Measurements from ENCODE around the gene CNTNAP5. TPM values are rescaled to one million over a fixed set of nuclear protein-coding genes. Genes with fewer than 3 reads are reported as not detected.

CNTNAP5 gene
- total RNA-seq, 1 experiment from 2014 or later = not detected

- DNase-seq (ENCODE audit: low read depth) = no peak
These were observed 658.7 kb downstream of the CNTNAP5 start for GRCh38 chr2:124683536-124684428.

DNA sequence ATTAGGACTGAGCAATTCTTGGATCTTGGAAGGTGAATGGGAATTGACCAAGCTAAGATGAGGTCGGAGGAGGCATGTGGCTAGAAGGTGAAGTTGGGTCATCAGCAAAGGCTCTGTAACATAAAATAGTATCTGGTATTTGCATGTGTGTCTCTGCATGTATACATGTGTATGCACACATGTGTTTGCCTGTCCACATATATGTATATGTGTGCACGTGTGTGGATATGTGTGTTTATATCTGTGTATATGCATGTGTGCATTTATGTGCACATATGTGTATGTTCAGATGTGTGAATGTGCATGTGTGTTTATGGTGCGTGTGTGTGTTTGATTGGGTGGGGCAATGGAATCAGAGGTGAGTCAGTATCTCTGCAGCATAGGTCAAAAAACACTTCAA lies 664.3 kb downstream of the CNTNAP5 start:
- DNase-seq (ENCODE audit: low read depth) = no peak

DNA sequence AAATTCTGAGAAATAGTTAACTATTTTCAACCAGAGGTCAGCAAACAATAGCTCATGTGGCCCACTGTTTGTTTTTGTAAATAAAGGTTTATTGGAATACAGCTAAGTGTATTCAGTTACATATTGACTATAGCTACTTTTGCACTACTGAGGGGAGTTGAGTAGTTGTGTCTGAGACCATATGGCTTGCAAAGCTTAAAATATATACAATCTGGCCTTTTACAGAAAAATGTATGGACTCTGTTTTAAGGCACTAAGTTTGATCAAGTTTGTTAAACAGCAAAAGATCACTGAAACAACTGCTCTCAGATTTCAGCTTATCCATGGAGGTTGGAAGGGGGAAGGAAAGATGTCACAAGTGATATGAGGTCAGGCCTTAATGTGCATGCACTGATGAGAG lies 667.1 kb downstream of the CNTNAP5 start:
- no peak for DNase-seq (ENCODE audit: low read depth)

- no peak for DNase-seq (ENCODE audit: low read depth)
These were observed 667.6 kb downstream of the CNTNAP5 start for GRCh38 chr2:124692707-124693106.

DNA sequence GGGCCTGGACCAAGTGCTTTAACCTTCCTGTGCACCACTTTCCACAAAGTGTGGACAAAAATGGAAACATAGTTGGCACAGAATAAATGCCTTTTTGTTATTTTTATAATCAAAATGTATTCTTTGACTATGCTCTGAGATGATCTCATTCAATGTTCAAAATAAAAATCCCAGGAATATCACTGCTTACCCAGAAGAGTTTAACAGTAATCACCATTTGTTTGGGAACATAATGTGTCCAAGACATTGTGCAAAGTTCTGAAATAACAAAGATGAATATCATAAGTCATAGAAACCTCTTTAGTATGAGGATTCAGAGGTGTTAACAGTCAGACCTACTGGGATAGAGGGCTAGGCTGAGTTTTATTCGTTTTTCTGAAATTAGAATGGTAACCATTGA lies 668.1 kb downstream of the CNTNAP5 start:
- no peak for DNase-seq (ENCODE audit: low read depth)

DNA sequence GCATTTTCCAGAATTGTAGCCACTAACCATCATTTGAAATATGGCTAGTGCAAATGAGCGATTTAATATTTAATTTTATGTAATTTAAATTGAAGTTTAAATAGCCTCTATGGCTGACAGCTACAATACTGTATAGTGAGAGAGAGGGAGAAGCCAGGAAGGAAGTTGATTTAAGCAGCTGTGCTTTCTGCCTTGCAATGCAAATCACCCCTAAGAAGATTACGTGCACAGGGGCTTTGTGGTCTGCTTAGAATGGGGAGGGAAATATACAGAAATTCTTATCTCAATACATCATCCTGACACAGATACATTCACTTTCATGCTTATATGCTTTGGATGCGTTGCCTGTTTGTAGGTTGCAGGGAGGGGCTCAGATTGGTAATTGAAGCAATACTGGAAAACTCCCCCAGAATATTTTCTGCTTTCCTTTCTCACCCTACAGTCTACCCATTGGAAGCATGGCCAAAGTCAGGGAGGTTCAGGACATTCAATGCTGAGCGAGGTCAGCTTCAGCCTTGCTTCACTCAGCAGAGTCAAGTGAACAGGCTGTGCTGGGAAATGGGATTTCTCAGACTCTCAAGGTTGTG lies 674.0 kb downstream of the CNTNAP5 start:
- DNase-seq (ENCODE audit: low read depth) = no peak

DNA sequence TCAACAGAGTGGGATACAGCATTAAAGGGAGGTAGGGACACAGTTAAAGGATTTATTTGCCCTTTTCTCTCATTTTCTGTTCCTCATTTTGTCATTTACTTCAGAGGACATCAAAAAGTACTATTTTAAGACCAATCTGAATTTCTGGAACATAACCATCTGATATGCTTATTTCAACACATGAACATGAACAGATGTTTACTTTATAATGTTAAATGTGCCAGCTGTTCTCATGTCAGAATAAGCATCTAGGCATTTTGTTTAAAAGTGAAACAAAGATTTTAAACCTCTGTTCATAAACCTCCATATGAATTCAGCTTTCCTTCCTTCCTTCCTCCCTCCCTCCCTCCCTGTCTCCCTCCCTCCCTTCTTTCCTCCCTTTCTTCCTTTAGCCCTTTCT lies 677.7 kb downstream of the CNTNAP5 start:
- DNase-seq (ENCODE audit: low read depth) = no peak

DNA sequence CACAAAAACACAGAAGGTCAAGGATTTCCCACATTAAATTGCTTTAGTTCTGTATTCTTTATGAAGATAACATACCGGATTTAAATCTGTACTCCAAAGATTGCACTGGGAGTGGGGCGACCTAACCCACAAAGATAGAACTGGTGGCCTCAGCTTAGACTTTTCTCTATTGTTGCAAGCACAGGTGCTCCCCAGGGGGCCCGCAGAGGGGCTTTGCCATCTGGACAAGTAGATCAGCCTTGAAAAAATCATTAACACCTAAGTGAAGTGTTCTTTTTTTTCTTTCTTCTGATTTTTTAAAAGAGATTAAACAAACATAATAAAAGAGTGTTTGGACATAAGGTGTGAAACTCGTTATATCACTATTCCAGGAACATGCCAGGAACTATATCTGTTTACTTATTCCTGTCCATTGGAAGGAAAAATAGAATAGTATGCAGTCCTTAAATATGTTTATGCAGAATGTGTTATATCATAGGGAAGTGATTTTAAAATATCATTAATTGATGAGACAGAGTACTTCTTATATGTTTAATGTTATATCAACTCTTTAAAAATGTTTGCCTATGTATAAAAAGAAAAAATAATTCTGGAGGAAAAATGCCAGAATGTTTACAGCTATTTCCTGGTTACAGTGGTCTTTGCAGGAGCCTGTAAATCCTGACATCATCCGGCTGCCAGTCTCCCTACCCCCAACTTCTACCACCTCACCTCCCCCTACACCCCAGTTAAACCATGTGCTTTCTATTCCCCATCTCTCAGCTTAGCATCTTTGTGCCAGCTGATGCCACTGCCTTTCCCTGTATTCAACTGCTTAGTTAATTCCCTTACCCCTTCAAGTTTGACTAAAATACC lies 679.2 kb downstream of the CNTNAP5 start:
- DNase-seq (ENCODE audit: low read depth) = no peak

GRCh38 chr2:124708661-124709060 lies 683.6 kb downstream of the CNTNAP5 start:
- DNase-seq (ENCODE audit: low read depth) = no peak

- DNase-seq (ENCODE audit: low read depth) = no peak
These were observed 688.9 kb downstream of the CNTNAP5 start for GRCh38 chr2:124713969-124714368.

DNA sequence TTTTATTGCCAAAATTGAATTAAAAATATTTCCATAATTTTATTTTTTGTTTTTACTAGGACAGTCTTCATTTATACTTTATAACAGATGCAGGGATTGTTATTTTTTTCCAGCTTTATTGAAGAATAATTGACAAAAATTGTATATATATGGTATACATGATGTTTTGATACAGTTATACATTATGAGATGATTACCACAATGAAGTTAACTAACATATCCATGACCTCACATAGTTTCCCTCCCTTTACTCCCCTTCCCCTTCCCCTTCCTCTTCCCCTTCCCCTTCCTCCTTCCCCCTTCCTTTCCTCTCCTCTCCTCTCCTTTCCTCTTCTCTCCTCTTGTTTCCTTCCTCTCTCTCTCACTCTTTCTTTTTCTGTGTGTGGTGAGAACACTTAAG lies 700.1 kb downstream of the CNTNAP5 start:
- DNase-seq (ENCODE audit: low read depth) = no peak

DNA sequence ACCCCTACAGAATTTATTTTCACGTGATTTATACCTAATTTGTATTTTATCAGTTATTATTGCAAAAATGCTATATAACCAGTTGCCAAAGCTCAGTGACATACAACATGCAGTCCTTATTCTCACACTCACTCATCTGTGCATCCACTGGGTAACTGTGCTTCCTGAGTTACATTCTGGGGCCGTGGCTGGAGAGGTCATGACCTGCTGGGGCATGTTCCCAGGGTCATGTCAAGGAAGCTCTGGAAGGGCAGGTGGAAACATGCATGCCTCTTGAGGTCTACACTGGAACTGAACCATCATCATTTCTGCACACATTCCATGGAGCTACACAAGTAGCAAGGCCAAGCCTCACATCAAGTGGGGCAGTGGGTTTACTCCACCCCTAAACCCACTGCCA lies 715.5 kb downstream of the CNTNAP5 start:
- DNase-seq (ENCODE audit: low read depth) = no peak

DNA sequence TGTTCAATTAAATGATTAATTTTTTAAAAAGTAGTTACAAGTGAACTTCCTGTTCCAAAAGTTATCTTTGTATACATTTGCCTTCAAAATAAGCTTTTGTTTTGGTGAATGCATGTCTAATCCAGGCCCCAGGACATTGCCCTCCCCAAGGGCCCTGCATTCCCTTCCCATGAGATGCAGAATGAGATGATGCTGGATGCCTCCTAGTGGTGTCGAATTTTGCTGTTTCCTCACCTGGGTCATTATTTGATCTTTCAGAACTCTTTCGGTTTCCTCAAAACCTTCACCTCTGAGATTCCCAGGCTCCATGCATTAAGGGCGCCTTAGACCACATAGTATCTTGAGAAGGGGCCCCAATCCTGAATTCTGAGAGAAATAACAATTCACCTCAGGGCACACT lies 728.8 kb downstream of the CNTNAP5 start:
- no peak for DNase-seq (ENCODE audit: low read depth)

GRCh38 chr2:124755386-124755785 lies 730.3 kb downstream of the CNTNAP5 start:
- no peak for DNase-seq (ENCODE audit: low read depth)

- DNase-seq (ENCODE audit: low read depth) = no peak
These were observed 731.0 kb downstream of the CNTNAP5 start for GRCh38 chr2:124756048-124756447.

DNA sequence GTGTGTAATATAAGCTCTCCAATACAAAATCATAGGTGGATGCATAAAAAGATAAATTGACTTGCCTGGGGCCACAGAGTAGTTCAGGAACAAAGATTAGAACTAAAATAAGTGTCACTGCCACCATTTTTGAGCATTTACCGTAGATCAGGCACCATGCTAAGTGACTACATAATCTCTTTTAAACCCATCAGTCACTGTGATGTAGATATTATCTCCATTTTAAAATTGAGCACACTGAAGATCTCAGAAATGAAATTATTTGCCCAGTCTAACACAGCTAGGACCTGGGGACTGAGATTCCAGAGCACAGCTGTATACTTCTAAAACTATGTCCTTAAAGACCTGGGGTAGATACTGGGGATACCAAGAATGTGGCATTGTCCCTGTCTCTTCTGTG lies 737.3 kb downstream of the CNTNAP5 start:
- DNase-seq (ENCODE audit: low read depth) = no peak

GRCh38 chr2:124763611-124764010 lies 738.5 kb downstream of the CNTNAP5 start:
- DNase-seq (ENCODE audit: low read depth) = no peak

DNA sequence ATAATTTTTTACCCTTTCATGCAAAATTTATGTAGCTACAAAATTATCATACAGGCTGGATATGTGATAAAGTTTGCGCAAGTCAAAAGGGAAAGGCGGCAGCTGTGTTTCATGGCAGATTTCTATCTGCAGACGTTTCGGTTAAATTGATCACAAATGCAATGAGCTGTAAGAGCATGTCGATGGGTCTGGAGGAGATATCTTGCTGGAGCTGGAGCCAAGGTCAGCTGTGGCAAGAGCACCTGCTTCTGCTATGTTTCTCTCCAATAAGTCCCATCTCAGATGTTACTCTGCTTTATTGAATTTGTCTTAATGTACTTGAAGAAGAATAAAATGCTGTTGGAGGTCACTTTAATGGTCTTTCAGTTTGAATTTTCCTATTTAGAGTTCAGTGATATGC lies 749.7 kb downstream of the CNTNAP5 start:
- DNase-seq (ENCODE audit: low read depth) = no peak

- no peak for DNase-seq (ENCODE audit: low read depth)
These were observed 751.2 kb downstream of the CNTNAP5 start for GRCh38 chr2:124776332-124776731.

DNA sequence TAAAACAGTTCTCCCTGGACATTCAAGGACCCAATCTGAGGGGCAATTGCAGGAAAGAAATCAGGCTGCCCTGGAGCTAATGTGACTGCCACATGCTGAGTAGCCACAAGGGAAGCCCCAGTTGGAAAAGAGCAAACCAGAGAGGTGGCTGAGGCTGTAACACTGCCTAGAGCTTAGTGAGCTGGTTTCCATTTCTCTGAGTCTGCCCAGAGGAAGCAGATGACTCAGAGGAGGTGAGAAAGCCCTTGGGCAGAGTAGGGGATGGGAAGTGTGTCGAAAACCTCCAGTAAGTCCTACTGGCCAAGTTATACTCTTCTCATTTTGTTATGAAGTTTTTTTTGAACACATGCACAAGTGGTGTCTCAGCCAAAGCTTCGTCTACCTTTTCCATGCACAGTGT lies 753.0 kb downstream of the CNTNAP5 start:
- no peak for DNase-seq (ENCODE audit: low read depth)

DNA sequence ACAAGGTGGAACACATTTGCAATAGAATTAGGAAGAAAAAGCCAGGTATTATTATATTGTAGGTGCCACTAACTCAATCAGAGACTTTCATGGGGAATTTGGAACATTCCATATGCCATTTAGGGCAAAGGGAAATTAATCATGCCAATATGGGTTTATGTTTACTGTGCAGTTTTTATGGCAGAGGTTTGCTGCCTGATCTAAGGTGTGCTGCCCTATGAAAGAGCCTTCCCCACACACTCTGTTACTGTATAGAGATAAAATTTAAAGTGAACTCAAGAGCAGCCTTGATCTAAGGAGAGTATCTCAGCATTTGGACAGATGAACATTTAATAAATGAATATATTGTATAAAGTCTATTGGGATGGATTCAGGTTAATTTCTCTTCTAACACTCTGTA lies 771.6 kb downstream of the CNTNAP5 start:
- DNase-seq (ENCODE audit: low read depth) = no peak

DNA sequence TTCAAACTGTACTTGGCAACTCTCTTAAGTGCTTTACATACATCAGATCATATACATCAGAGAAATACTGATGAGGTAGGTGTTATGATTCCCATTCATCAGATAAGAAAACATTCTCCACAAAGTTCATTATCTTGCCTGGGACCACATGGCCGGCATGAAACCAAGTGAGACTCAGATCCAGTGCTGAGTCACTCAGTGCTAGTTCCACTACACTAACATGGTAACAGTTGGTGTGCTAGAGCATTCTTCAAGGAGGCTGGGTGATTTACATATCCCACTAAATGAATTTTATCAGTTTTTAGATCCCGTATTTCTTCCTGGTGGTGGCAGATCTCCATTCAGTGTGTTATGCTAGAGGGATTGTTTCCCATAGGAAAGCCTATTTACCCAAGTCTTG lies 772.0 kb downstream of the CNTNAP5 start:
- no peak for DNase-seq (ENCODE audit: low read depth)

All from LHCN-M2 (cell line).